Skeletal muscle satellite cell (primary cell): ENCODE data around the gene CZIB.
A peak's percentile ranks its signal among the peaks of the same experiment; 100 is the strongest.

Experiments
- H3K27me3 ChIP-seq: 2 replicates; pipeline ENCODE4 v1.7.0; 2013; ENCODE audit warnings: low read length; ENCODE audit not compliant: control insufficient read depth, insufficient read depth
- H3K36me3 ChIP-seq: 2 replicates; pipeline ENCODE4 v1.7.0; 2013; ENCODE audit warnings: mild to moderate bottlenecking, control low read depth, low read length; ENCODE audit not compliant: insufficient read depth
- H3K4me1 ChIP-seq: 2 replicates; pipeline ENCODE4 v1.7.0; 2013; ENCODE audit warnings: low read length; ENCODE audit not compliant: control insufficient read depth, insufficient read depth
- H3K4me2 ChIP-seq: 2 replicates; pipeline ENCODE4 v1.7.0; 2013; ENCODE audit warnings: mild to moderate bottlenecking, low read length
- H3K4me3 ChIP-seq: 2 replicates; pipeline ENCODE4 v1.7.0; 2013; ENCODE audit warnings: low read length
- H3K9ac ChIP-seq: 2 replicates; pipeline ENCODE4 v1.7.0; 2013; ENCODE audit warnings: mild to moderate bottlenecking, low read depth, low read length, moderate library complexity
- H3K9me3 ChIP-seq: replicated peaks from 2 replicates; pipeline ENCODE4 v1.7.0; 2013; ENCODE audit warnings: mild to moderate bottlenecking, control low read depth, low read length

The CZIB gene

DNA sequence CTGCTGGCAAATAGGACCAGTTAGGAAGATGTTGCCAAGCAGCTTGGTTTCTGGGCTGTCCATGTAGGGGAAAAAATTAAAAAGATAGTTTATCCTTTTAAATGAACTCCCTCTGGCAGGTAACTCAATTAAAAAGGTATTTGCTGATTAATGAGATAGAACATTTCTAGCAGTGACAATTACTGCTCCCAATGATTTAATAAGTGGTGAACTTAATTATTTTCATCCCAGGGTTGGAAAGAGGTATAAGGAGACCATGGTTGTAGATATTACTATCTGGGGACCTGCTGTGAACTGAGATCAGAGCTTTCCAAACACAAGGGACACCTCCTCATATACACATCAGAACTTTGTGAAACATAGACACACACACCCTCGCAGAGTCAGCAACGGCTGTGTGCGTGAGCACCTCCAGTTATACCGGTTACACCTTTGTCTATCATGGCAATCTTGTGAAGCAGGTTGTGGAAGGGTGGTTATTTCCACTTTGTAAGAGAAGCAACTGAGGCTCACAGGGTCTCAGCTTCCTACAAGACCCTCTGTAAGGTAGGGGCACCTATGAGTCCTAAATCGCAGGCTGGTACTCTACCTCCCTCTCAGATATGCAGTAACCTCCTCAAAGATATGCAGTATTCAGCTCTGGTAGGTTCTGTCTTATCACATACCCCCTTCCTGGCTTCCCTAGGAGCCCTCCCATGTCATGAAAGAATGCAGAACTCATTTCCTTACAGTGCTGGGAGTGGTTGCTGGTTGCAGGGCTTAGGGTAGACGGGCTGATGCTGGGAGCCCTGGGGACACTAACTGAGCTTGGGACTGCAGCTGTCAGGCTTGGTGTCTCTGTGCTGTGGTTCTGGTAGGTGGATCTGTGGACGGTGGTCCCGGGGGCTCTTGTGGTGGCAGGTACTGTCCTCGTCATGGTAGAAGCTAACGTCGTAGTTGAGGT is 36.3 kb upstream of the CZIB start:
- peaks cover 36% of the 10 kb centered on the region for H3K36me3 ChIP-seq
- H3K9me3 ChIP-seq = no peaks in the 10 kb centered on the region

DNA sequence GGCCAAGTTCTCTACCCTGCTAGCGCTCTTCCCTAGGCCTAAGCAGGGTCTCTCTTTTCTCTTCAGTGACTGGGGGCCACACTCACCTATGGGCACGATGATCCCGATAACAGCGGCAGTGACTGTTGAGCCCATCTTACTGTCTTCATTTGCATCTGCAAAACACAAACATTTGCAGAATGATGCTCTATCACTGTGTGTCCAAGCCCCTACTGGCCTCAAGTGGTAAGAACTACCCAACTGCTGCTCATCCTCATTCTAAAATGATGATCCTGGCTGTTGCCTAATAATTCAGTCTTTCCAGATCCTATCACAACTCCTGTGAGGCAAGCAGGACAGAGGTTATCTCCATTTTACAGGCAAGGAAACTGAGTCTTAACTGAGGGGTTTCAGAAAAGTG is 34.6 kb upstream of the CZIB start:
- Histone ChIP-seq H3K4me3 (no peak overlapping the region), H3K4me1 (no peaks in the 10 kb centered on the region), H3K4me2 (no peak overlapping the region), H3K9ac (no peak overlapping the region), H3K27me3 (no peaks in the 10 kb centered on the region), H3K36me3 (peaks cover 31% of the 10 kb centered on the region), H3K9me3 (no peaks in the 10 kb centered on the region)

More for the DNA sequence above, 36.3 kb upstream of the CZIB start:
- no peaks in the 10 kb centered on the region for H3K4me1 ChIP-seq
- H3K9ac ChIP-seq = no peak overlapping the region
- no peak overlapping the region for H3K4me2 ChIP-seq
- H3K27me3 ChIP-seq = no peaks in the 10 kb centered on the region
- H3K4me3 ChIP-seq = no peak overlapping the region

DNA sequence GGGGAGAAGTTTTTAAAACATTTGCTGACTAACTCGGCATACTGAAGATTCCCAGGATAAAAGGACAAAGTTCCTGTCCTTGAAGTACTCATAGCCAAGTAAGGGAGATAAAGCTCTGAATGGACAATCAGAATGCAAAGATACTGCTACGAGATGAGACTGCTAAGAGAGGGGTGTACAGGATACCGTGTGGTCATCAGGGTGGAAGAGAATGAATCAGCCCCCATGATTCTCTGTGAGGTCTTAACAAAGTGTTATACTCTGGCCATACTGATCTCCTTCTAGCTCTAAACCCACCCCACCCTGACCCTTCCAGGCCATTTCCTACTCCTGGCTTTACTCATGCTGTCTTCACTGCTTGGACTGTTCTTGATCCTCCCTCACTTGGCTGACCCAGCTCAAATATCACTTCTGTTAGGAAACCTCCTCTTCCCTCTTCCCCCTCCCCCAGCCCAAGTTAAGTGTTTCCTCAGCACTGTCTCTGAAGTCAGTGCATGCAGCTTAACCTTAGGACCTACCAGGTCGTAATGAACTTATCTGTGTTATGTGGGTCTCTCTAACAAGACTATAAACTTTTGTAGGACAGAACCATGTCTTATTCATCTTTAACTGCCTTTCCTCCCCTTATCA is 33.7 kb upstream of the CZIB start:
- H3K36me3 ChIP-seq = peaks cover 29% of the 10 kb centered on the region
- H3K4me3 ChIP-seq = no peak overlapping the region
- H3K4me2 ChIP-seq = no peak overlapping the region
- H3K27me3 ChIP-seq = no peaks in the 10 kb centered on the region
- H3K9me3 ChIP-seq = no peaks in the 10 kb centered on the region
- H3K9ac ChIP-seq = no peak overlapping the region
- H3K4me1 ChIP-seq = no peaks in the 10 kb centered on the region

DNA sequence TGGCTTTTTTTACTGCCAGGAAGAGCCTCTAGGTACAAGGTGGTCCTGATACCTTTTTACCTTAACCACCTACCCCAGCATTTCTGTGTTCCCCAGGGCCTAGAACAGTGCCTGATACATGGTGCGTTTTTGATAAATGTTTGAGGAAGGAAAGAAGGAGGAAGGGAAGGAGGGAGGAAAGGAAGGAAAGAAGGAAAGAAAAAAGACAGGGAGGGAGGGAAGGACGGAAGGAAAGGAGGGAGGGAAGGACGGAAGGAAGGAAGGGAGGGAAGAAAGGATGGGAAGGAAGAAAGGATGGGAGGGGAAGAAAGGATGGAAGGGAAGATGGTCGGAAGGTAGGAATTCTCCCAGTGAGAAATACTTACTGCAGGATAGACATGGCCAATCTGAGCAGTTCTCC is 29.9 kb upstream of the CZIB start:
- Histone ChIP-seq H3K27me3 (no peaks in the 10 kb centered on the region), H3K9ac (no peak overlapping the region), H3K9me3 (no peaks in the 10 kb centered on the region), H3K4me3 (no peak overlapping the region), H3K4me2 (no peak overlapping the region), H3K36me3 (peaks cover 38% of the 10 kb centered on the region), H3K4me1 (no peaks in the 10 kb centered on the region)

DNA sequence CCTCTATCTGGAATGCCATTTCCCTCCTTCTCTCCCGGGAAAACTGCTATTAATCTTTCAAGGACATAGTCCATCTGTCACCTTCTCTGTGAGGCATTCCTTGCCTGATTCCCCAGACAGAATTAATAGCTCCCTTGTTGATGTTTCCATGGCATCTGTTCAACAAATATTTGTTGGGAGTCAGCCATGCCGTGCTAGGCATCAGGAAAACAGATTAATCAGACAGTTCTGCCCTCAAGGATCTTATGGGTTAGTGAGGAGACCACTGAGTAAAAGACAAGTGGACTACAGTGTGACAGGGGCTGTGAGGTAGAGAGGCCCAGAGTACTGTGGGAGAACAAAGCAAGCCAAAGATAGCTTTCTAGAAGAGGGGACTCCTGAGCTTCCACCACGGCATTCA is 29.3 kb upstream of the CZIB start:
- Histone ChIP-seq H3K4me2 (no peak overlapping the region), H3K4me1 (no peaks in the 10 kb centered on the region), H3K9ac (no peak overlapping the region), H3K4me3 (no peak overlapping the region), H3K9me3 (no peaks in the 10 kb centered on the region), H3K27me3 (no peaks in the 10 kb centered on the region), H3K36me3 (peaks cover 32% of the 10 kb centered on the region)

DNA sequence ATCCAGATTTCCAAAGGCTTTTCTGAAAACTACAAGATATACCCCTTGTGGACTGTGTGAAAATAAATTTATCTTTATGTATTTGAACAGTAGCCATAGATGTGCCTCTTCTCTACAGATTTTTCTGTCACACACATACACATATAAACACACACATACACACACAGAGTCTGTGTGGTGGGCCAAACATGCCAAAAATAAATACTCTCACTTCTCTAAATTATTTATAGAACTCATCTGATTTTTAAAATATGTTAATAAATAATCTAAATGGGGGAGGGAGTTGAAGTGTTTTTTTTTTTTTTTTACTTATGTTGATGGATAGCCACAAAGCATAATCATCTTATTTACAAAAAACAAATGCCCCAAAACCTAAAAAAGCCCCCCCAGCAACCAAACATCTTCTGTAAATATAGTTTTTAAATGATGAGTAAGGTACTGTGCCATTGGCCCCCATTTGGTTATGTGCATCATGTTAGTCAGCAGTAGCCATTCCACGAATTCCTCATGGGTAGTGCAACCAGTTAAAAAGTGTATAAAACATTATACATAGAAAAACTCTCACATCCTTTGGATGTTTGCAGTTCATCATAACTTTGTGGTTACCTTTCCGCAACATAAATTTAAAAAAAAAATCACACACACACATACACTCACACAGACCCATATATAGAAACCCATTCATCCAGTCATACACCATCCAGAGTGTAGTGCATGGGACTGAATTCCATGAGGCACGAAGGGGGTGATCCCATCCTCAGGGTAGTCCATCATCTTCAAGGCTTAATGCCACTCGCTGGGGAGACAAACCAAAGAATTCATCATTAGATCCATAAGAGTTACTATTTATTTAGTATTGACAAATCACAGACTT is 26.1 kb upstream of the CZIB start:
- peaks cover 31% of the 10 kb centered on the region for H3K36me3 ChIP-seq
- H3K9me3 ChIP-seq = no peaks in the 10 kb centered on the region
- H3K9ac ChIP-seq = no peak overlapping the region

DNA sequence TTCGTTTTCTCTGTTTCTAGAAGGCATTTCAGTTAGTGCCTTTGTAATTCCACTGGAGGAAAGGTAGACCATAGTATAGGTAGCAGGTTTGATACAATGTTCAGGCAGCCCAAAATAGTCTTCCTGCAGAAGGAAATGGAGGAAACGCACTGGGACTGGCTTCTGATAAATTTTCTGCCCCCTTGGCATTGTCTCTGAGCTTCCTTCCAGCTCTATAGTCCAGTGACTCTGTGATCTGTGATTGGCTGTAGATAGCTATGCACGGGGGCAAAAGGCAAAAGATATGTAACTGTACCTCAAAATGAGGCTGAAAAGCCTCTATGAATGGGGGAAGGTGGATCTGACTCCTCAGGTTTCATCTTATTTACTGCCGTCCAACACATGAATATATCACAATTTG is 23.7 kb upstream of the CZIB start:
- Histone ChIP-seq H3K9me3 (no peaks in the 10 kb centered on the region), H3K9ac (no peak overlapping the region), H3K27me3 (no peaks in the 10 kb centered on the region), H3K4me2 (no peak overlapping the region), H3K4me3 (no peak overlapping the region), H3K36me3 (peaks cover 16% of the 10 kb centered on the region), H3K4me1 (peaks cover under 1% of the 10 kb centered on the region)

More for the DNA sequence above, 26.1 kb upstream of the CZIB start:
- H3K4me1 ChIP-seq = no peaks in the 10 kb centered on the region
- no peak overlapping the region for H3K4me2 ChIP-seq
- no peak overlapping the region for H3K4me3 ChIP-seq
- no peaks in the 10 kb centered on the region for H3K27me3 ChIP-seq

DNA sequence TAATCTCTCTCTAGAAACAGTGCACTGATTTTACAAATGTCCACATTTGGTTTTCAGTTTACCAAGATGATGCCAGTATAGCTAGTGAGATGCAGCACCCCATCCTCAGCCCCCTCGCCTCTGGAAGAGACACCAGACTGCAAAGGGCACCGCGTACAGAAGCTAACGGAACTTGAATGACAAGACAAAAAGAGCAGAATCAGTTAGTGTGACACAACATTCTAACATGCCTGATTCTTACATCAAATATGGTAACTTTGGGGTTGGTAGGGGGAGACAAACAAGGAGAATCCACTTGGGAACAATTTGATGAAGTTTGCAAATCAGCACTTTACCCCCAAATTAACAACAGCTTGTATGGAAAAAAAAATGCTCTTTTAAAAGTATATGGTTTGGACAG is 21.9 kb upstream of the CZIB start:
- Histone ChIP-seq H3K4me3 (no peak overlapping the region), H3K9me3 (no peaks in the 10 kb centered on the region), H3K4me2 (no peak overlapping the region), H3K4me1 (peaks cover 7% of the 10 kb centered on the region), H3K36me3 (peaks cover 8% of the 10 kb centered on the region), H3K27me3 (no peaks in the 10 kb centered on the region), H3K9ac (no peak overlapping the region)

DNA sequence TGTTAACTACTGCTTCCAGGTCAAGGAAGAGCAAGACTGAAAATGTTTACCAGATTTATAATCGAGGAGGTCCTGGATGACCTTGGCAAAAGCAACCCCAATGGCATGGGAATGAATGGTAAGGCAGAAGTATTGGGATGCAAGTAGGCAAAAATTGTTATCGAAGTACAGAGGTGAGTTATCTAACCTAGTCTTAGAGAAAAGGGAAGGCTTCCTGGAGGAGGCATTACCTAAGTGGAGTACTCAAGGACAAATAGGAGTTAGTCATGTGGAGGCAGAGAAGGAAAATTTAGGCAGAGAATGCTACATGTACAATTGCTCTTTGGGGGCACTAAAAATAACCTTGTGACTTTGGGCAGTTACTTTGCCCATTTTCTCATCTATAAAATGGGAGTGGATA is 21.4 kb upstream of the CZIB start:
- Histone ChIP-seq H3K4me2 (no peak overlapping the region), H3K4me3 (no peak overlapping the region), H3K4me1 (peaks cover 12% of the 10 kb centered on the region), H3K9ac (no peak overlapping the region), H3K9me3 (no peaks in the 10 kb centered on the region), H3K36me3 (peaks cover 6% of the 10 kb centered on the region), H3K27me3 (no peaks in the 10 kb centered on the region)

DNA sequence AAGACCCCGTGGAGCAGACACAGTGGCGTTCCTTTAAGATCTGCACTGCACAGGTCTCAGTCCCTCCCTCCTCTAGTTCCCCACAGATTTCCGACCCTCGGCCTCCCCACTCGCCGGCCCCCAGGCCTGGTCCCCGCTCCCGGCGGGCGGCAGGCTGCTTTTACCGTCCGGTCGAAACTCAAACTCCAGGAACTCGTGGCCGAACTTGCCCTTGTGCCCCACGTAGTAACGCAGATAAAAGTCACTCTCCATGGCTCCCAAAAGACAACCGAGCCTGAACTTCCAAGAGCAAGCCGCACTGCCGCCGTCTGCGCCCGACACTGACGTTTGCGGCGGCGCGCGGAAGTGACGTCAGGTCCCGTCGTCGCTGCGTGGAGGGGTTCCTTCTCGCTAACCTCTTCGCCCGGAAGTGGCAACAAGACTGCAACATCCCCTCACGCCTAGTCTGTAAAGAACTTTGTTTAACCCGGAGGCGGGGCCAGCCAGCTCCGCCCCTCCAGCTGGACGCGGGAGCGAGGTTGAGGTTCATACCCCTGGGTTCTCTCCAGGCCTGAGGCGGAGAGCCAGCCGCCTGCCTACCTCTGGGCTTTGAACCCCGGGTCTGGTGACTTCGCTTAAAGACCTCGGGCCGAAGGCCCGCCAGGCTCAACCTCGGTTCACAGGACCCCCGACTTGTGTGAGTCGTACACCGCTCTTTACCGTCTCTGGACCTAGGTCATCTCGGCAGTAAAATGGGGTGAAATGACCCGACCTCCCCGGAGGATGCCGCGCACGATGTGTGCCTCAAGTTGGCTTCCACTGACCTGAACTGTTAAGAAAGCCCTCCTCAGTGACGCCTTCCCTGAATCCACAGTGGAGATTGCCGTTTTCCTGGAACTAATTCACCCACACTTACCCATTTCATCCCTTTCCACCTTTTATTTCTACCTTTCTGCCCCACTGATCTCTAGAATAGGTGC is 18.0 kb upstream of the CZIB start, which contains the start of gene MAGOH:
Gene MAGOH (minus strand): TSS at position 322 of the 959 bp plus-strand sequence. CDS start 70 bp downstream, at position 252.
- H3K4me3 ChIP-seq = peak within 1 kb of the TSS; percentile 98

More for the DNA sequence above, 18.0 kb upstream of the CZIB start, which contains the start of gene MAGOH:
- no peaks in the 10 kb centered on the region for H3K9me3 ChIP-seq
- peaks cover 21% of the 10 kb centered on the region for H3K4me1 ChIP-seq
- H3K27me3 ChIP-seq = no peaks in the 10 kb centered on the region
- H3K36me3 ChIP-seq = peaks cover 27% of the 10 kb centered on the region
- peak within 1 kb of the TSS; percentile 97 for H3K4me2 ChIP-seq
- H3K9ac ChIP-seq = peak within 1 kb of the TSS; percentile 98
